ENCODE data around the gene MRPL27. TPM values are rescaled to one million over a fixed set of nuclear protein-coding genes. Genes with fewer than 3 reads are reported as not detected.
A peak's percentile ranks its signal among the peaks of the same experiment; 100 is the strongest.

The MRPL27 gene
- total RNA-seq, 2 experiments from 2014 or later = 62.9 to 71.4 TPM

- no peak for DNase-seq
- CTCF ChIA-PET = no interaction called here
- Mint-ChIP-seq H3K27me3 (no peaks in the 10 kb centered on the region), H3K27ac (no peak overlapping the region), H3K9me3 (no peaks in the 10 kb centered on the region), H3K4me1 (peaks cover 2% of the 10 kb centered on the region), H3K36me3 (ENCODE audit: low read depth) (peaks cover 13% of the 10 kb centered on the region), H3K4me3 (no peak overlapping the region)
- POLR2A ChIA-PET = no interaction called here
Observed at GRCh38 chr17:50355701-50356341, 17.2 kb downstream of the MRPL27 start.

- ChIA-PET CTCF (no interaction called here), POLR2A (no interaction called here)
Observed at GRCh38 chr17:50355336-50355700, 17.7 kb downstream of the MRPL27 start.

GRCh38 chr17:50354776-50355175 lies 18.2 kb downstream of the MRPL27 start:
- POLR2A ChIA-PET = no interaction called here
- CTCF ChIA-PET = interaction anchor here (1.6 kb wide), 1 partner anchor 43 kb away, joined by 5 read pairs; the partner anchor contains the start of gene LRRC59
- no peak overlapping the region for H3K27ac Mint-ChIP-seq
- DNase-seq = no peak
- H3K4me1 Mint-ChIP-seq = peaks cover 2% of the 10 kb centered on the region
- no peaks in the 10 kb centered on the region for H3K9me3 Mint-ChIP-seq
- H3K36me3 Mint-ChIP-seq (ENCODE audit: low read depth) = peaks cover 13% of the 10 kb centered on the region
- H3K27me3 Mint-ChIP-seq = no peaks in the 10 kb centered on the region
- no peak overlapping the region for H3K4me3 Mint-ChIP-seq

More at GRCh38 chr17:50355336-50355700, 17.7 kb downstream of the MRPL27 start:
- no peak overlapping the region for H3K27ac Mint-ChIP-seq
- peaks cover 2% of the 10 kb centered on the region for H3K4me1 Mint-ChIP-seq
- H3K36me3 Mint-ChIP-seq (ENCODE audit: low read depth) = peaks cover 13% of the 10 kb centered on the region
- DNase-seq = no peak
- H3K9me3 Mint-ChIP-seq = no peaks in the 10 kb centered on the region
- H3K4me3 Mint-ChIP-seq = no peak overlapping the region
- no peaks in the 10 kb centered on the region for H3K27me3 Mint-ChIP-seq

- ChIA-PET CTCF (interaction anchor here (1.6 kb wide), 1 partner anchor 43 kb away, joined by 5 read pairs; the partner anchor contains the start of gene LRRC59), POLR2A (no interaction called here)
- H3K36me3 Mint-ChIP-seq (ENCODE audit: low read depth) = peaks cover 13% of the 10 kb centered on the region
- no peaks in the 10 kb centered on the region for H3K9me3 Mint-ChIP-seq
- no peaks in the 10 kb centered on the region for H3K27me3 Mint-ChIP-seq
- no peak overlapping the region for H3K27ac Mint-ChIP-seq
- peaks cover 2% of the 10 kb centered on the region for H3K4me1 Mint-ChIP-seq
- no peak overlapping the region for H3K4me3 Mint-ChIP-seq
- DNase-seq = no peak
Observed at GRCh38 chr17:50354198-50354597, 18.8 kb downstream of the MRPL27 start.

GRCh38 chr17:50353600-50354195 lies 19.3 kb downstream of the MRPL27 start:
- CTCF ChIA-PET = interaction anchor here (1.6 kb wide), 1 partner anchor 44 kb away, joined by 5 read pairs; the partner anchor contains the start of gene LRRC59
- no peaks in the 10 kb centered on the region for H3K9me3 Mint-ChIP-seq
- H3K4me1 Mint-ChIP-seq = peaks cover 5% of the 10 kb centered on the region
- POLR2A ChIA-PET = no interaction called here
- H3K4me3 Mint-ChIP-seq = no peak overlapping the region
- peaks cover 11% of the 10 kb centered on the region for H3K36me3 Mint-ChIP-seq (ENCODE audit: low read depth)
- H3K27ac Mint-ChIP-seq = no peak overlapping the region
- no peaks in the 10 kb centered on the region for H3K27me3 Mint-ChIP-seq
- no peak for DNase-seq

- H3K4me1 Mint-ChIP-seq = peaks cover 12% of the 10 kb centered on the region
- peaks cover 7% of the 10 kb centered on the region for H3K36me3 Mint-ChIP-seq (ENCODE audit: low read depth)
- H3K27me3 Mint-ChIP-seq = no peaks in the 10 kb centered on the region
- DNase-seq = no peak
- H3K4me3 Mint-ChIP-seq = no peak overlapping the region
- H3K27ac Mint-ChIP-seq = peak overlapping the region; percentile 9
- ChIA-PET POLR2A (no interaction called here), CTCF (interaction anchor here (0.7 to 2.1 kb wide), 3 partner anchors 8 to 45 kb away, joined by 3 to 6 read pairs (median 5); partner anchors contain the start of gene LRRC59)
- no peaks in the 10 kb centered on the region for H3K9me3 Mint-ChIP-seq
Observed at GRCh38 chr17:50352693-50353599, 20.0 kb downstream of the MRPL27 start.

- peaks cover 19% of the 10 kb centered on the region for H3K4me1 Mint-ChIP-seq
- no peaks in the 10 kb centered on the region for H3K27me3 Mint-ChIP-seq
- H3K4me3 Mint-ChIP-seq = no peak overlapping the region
- peaks cover 3% of the 10 kb centered on the region for H3K36me3 Mint-ChIP-seq (ENCODE audit: low read depth)
- POLR2A ChIA-PET = no interaction called here
- no peaks in the 10 kb centered on the region for H3K9me3 Mint-ChIP-seq
- H3K27ac Mint-ChIP-seq = peak overlapping the region; percentile 47
- CTCF ChIA-PET = interaction anchor here (0.6 to 2.1 kb wide), 4 partner anchors 9 to 133 kb away, joined by 3 to 6 read pairs (median 4); no protein-coding TSS in a partner anchor
- DNase-seq = no peak
Observed at GRCh38 chr17:50352072-50352692, 20.8 kb downstream of the MRPL27 start.

- Mint-ChIP-seq H3K9me3 (no peaks in the 10 kb centered on the region), H3K27me3 (no peaks in the 10 kb centered on the region), H3K4me3 (no peak overlapping the region), H3K4me1 (peaks cover 27% of the 10 kb centered on the region), H3K36me3 (ENCODE audit: low read depth) (peaks cover 3% of the 10 kb centered on the region), H3K27ac (peak overlapping the region; percentile 62)
- ChIA-PET CTCF (interaction anchor here (0.7 to 2.1 kb wide), 4 partner anchors 9 to 46 kb away, joined by 3 to 6 read pairs (median 3); partner anchors contain the start of gene LRRC59), POLR2A (no interaction called here)
- DNase-seq = no peak
Observed at GRCh38 chr17:50350733-50351132, 22.3 kb downstream of the MRPL27 start.

GRCh38 chr17:50349243-50349600 lies 23.8 kb downstream of the MRPL27 start:
- peaks cover 36% of the 10 kb centered on the region for H3K4me1 Mint-ChIP-seq
- H3K27ac Mint-ChIP-seq = no peak overlapping the region
- H3K27me3 Mint-ChIP-seq = no peaks in the 10 kb centered on the region
- H3K9me3 Mint-ChIP-seq = no peaks in the 10 kb centered on the region
- CTCF ChIA-PET = interaction anchor here (0.6 to 5.5 kb wide), 8 partner anchors 9 to 48 kb away, joined by 3 to 28 read pairs (median 3); partner anchors contain the start of gene LRRC59
- POLR2A ChIA-PET = no interaction called here
- peaks cover under 1% of the 10 kb centered on the region for H3K36me3 Mint-ChIP-seq (ENCODE audit: low read depth)
- no peak for DNase-seq
- no peak overlapping the region for H3K4me3 Mint-ChIP-seq

- H3K4me1 Mint-ChIP-seq = peaks cover 36% of the 10 kb centered on the region
- H3K4me3 Mint-ChIP-seq = no peak overlapping the region
- no peak overlapping the region for H3K27ac Mint-ChIP-seq
- H3K27me3 Mint-ChIP-seq = no peaks in the 10 kb centered on the region
- H3K36me3 Mint-ChIP-seq (ENCODE audit: low read depth) = no peaks in the 10 kb centered on the region
- no peaks in the 10 kb centered on the region for H3K9me3 Mint-ChIP-seq
- ChIA-PET POLR2A (no interaction called here), CTCF (interaction anchor here (1.1 to 5.5 kb wide), 6 partner anchors 9 to 49 kb away, joined by 3 to 28 read pairs (median 3); partner anchors contain the start of gene LRRC59)
- DNase-seq = no peak
Observed at GRCh38 chr17:50348522-50349242, 24.3 kb downstream of the MRPL27 start.

- POLR2A ChIA-PET = no interaction called here
- H3K36me3 Mint-ChIP-seq (ENCODE audit: low read depth) = no peaks in the 10 kb centered on the region
- no peaks in the 10 kb centered on the region for H3K27me3 Mint-ChIP-seq
Observed at GRCh38 chr17:50347894-50348291, 25.1 kb downstream of the MRPL27 start.

More at GRCh38 chr17:50347894-50348291, 25.1 kb downstream of the MRPL27 start:
- CTCF ChIA-PET = interaction anchor here (1.1 to 5.5 kb wide), 7 partner anchors 10 to 50 kb away, joined by 3 to 28 read pairs (median 3); partner anchors contain the start of gene LRRC59
- Mint-ChIP-seq H3K27ac (peak overlapping the region; percentile 64), H3K9me3 (no peaks in the 10 kb centered on the region), H3K4me3 (peak overlapping the region; percentile 88), H3K4me1 (peaks cover 36% of the 10 kb centered on the region)
- DNase-seq = no peak
